ENCODE results near the gene DOK5. TPM values are rescaled to one million over a fixed set of nuclear protein-coding genes. Genes with fewer than 3 reads are reported as not detected.

DOK5 gene
- total RNA-seq, 4 donors from 2014 or later: 1.4 to 9.8 TPM; not detected in 2

- no peak overlapping the region for H3K4me3 ChIP-seq
- H3K4me1 ChIP-seq: no peaks in the 10 kb centered on the region
- no peak for DNase-seq
- H3K27ac ChIP-seq: no peak overlapping the region
- intact Hi-C loops (cut with DNase I; ENCODE audit: low total_unique reads): no loop called here
- H3K27me3 ChIP-seq: no peaks in the 10 kb centered on the region
- H3K36me3 ChIP-seq: no peaks in the 10 kb centered on the region
- TF ChIP-seq POLR2A (IDR thresholded peaks at IDR 0.05) (no peak), CTCF (IDR thresholded peaks at IDR 0.05) (no peak)
- H3K9me3 ChIP-seq: no peaks in the 10 kb centered on the region
These were observed 129.9 kb downstream of the DOK5 start for GRCh38 chr20:54605319-54605718.

- DNase-seq: no peak
- TF ChIP-seq POLR2A (IDR thresholded peaks at IDR 0.05): no peak
- TF ChIP-seq CTCF (IDR thresholded peaks at IDR 0.05): no peak
- no peaks in the 10 kb centered on the region for H3K27me3 ChIP-seq
- H3K36me3 ChIP-seq: no peaks in the 10 kb centered on the region
- no peaks in the 10 kb centered on the region for H3K9me3 ChIP-seq
- H3K27ac ChIP-seq: no peak overlapping the region
- no peaks in the 10 kb centered on the region for H3K4me1 ChIP-seq
- no peak overlapping the region for H3K4me3 ChIP-seq
- intact Hi-C loops (cut with DNase I; ENCODE audit: low total_unique reads): no loop called here
These were observed 131.0 kb downstream of the DOK5 start for GRCh38 chr20:54606380-54606779.

DNA sequence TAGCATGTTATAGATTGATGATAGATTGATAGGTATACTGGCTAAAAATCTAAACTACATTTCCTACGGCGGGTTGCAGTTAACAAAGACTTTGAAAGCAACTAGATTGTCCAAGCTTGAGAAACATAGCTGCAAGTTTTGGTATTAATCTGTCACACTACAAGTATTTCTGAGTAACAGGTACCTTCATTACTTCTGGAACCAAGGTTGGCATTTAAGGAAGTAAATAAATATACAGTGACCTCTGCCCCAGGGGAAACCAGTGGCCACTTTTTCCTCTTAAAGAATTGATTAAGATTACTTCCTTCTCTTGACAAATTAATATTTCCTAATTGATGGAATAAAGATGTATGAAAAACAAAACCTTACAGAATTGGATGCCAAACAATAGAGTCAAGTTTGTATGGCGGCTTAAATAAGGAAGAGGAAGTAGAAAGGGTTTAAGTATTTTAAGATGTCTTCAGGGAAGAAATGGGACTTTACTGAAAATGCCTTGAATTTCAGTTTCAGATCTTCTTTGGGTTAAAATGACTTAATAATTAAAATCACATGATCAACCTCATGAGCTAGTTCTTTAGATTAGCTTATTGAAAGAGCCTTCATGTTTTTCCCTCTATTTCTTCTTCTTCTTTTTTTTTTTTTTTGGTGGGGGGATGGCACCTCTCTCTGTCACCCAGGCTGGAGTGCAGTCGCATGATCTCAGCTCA, 132.8 kb downstream of the DOK5 start:
- intact Hi-C loops (cut with DNase I; ENCODE audit: low total_unique reads): no loop called here
- no peak overlapping the region for H3K4me3 ChIP-seq
- no peaks in the 10 kb centered on the region for H3K9me3 ChIP-seq
- no peaks in the 10 kb centered on the region for H3K27me3 ChIP-seq
- TF ChIP-seq CTCF (IDR thresholded peaks at IDR 0.05) (no peak), POLR2A (IDR thresholded peaks at IDR 0.05) (no peak)
- DNase-seq: no peak
- no peaks in the 10 kb centered on the region for H3K36me3 ChIP-seq
- no peak overlapping the region for H3K27ac ChIP-seq
- no peaks in the 10 kb centered on the region for H3K4me1 ChIP-seq

GRCh38 chr20:54608943-54609342, 133.6 kb downstream of the DOK5 start:
- H3K4me3 ChIP-seq: no peak overlapping the region
- intact Hi-C loops (cut with DNase I; ENCODE audit: low total_unique reads): no loop called here
- no peaks in the 10 kb centered on the region for H3K36me3 ChIP-seq
- no peak overlapping the region for H3K27ac ChIP-seq
- H3K27me3 ChIP-seq: no peaks in the 10 kb centered on the region
- DNase-seq: no peak
- TF ChIP-seq POLR2A (IDR thresholded peaks at IDR 0.05) (no peak), CTCF (IDR thresholded peaks at IDR 0.05) (no peak)
- H3K4me1 ChIP-seq: no peaks in the 10 kb centered on the region
- H3K9me3 ChIP-seq: no peaks in the 10 kb centered on the region

- no peaks in the 10 kb centered on the region for H3K4me1 ChIP-seq
These were observed 136.5 kb downstream of the DOK5 start for GRCh38 chr20:54611708-54612412.

More at GRCh38 chr20:54611708-54612412, 136.5 kb downstream of the DOK5 start:
- intact Hi-C loops (cut with DNase I; ENCODE audit: low total_unique reads): no loop called here
- TF ChIP-seq CTCF (IDR thresholded peaks at IDR 0.05) (no peak), POLR2A (IDR thresholded peaks at IDR 0.05) (no peak)
- Histone ChIP-seq H3K4me3 (no peak overlapping the region), H3K27me3 (no peaks in the 10 kb centered on the region), H3K27ac (no peak overlapping the region), H3K9me3 (no peaks in the 10 kb centered on the region), H3K36me3 (no peaks in the 10 kb centered on the region)
- no peak for DNase-seq

Measured in uterus (tissue), 4 donors.